GM12878 (cell line): ENCODE data around the gene AGBL1. TPM values are rescaled to one million over a fixed set of nuclear protein-coding genes. Genes with fewer than 3 reads are reported as not detected.

Source experiments
- ATAC-seq: fragments of 200-7000 bp; cut with Tn5 transposase; 3 replicates; pipeline ENCODE4 v1.9.1; 2020; ENCODE audit warnings: mild to moderate bottlenecking, moderate library complexity
- BruUV-seq: library from RNA; stranded (reverse); fragments of 400-500 nt; replicated peaks from 2 replicates; lab custom pipeline; 2021; lab: Mats Ljungman, UMichigan
- CTCF ChIA-PET: fragments of 300-600 bp; sonication (Branson Sonifier 250); formaldehyde crosslinking; extraction: SDS; loops from one replicate; lab custom pipeline; 2021; ENCODE audit warnings: inconsistent platforms; lab: Yijun Ruan, JAX
- POLR2A ChIA-PET: fragments of 350-600 bp; formaldehyde crosslinking; extraction: SDS; loops from one replicate; lab custom pipeline; 2021; ENCODE audit warnings: inconsistent platforms; lab: Charles Lee
- RAD21 ChIA-PET: fragments of 300-600 bp; sonication (Branson Sonifier 250); formaldehyde crosslinking; loops from one replicate; lab custom pipeline; 2023; ENCODE audit warnings: antibody characterized with exemption; ENCODE audit not compliant: unreplicated experiment; lab: Charles Lee
- SMC1A ChIA-PET: fragments of 300-600 bp; sonication (Branson Sonifier 250); formaldehyde crosslinking; loops from one replicate; lab custom pipeline; 2023; ENCODE audit not compliant: unreplicated experiment, uncharacterized antibody; lab: Charles Lee
- DNase-seq: peaks from one replicate; pipeline ENCODE4 v3.0.0-alpha.2; 2011; ENCODE audit warnings: low read depth, low spot score
- FAIRE-seq: peaks from 3 replicates; lab custom pipeline; 2011; peaks lifted over from hg19 to GRCh38; lab: Jason Lieb, UNC
- H2AFZ ChIP-seq: 2 replicates; pipeline ENCODE4 v1.6.0; 2011; ENCODE audit warnings: low read depth, low read length, control low read depth; ENCODE audit not compliant: control insufficient read depth
- H3K27ac ChIP-seq: 2 replicates; pipeline ENCODE4 v1.5.1; 2011; ENCODE audit warnings: control low read depth; ENCODE audit not compliant: control insufficient read depth, insufficient read depth
- H3K27me3 ChIP-seq, 2 experiments: replicated peaks in 1 of 2; 2 replicates each; pipeline versions ENCODE4 v1.6.0 to v1.6.1; 2011; ENCODE audit warnings: low read length in 1 of 2; ENCODE audit not compliant: control insufficient read depth in 2 of 2, insufficient read depth in 2 of 2
- H3K36me3 ChIP-seq, 2 experiments: 2 replicates each; pipeline ENCODE4 v1.5.1; 2011; ENCODE audit warnings: low read length in 1 of 2; ENCODE audit not compliant: control insufficient read depth in 2 of 2, insufficient read depth in 2 of 2
- H3K4me1 ChIP-seq: 2 replicates; pipeline ENCODE4 v1.6.1; 2011; ENCODE audit warnings: mild to moderate bottlenecking, low read length, moderate library complexity, mixed read lengths; ENCODE audit not compliant: control insufficient read depth, insufficient read depth
- H3K4me2 ChIP-seq: 2 replicates; pipeline ENCODE4 v1.6.0; 2011; ENCODE audit warnings: control low read depth; ENCODE audit not compliant: control insufficient read depth, insufficient read depth
- H3K4me3 ChIP-seq: fragments of 200-600 bp; sonication (generic); 2 replicates; pipeline ENCODE4 v1.5.1; 2016
- H3K79me2 ChIP-seq: 2 replicates; pipeline ENCODE4 v1.6.0; 2011; ENCODE audit warnings: low read length; ENCODE audit not compliant: control insufficient read depth, insufficient read depth
- H3K9ac ChIP-seq: 2 replicates; pipeline ENCODE4 v1.8.0; 2011; ENCODE audit warnings: low read length, control low read depth, mixed read lengths; ENCODE audit not compliant: control insufficient read depth, insufficient read depth
- H3K9me3 ChIP-seq: replicated peaks from 3 replicates; pipeline ENCODE4 v1.5.1; 2011; ENCODE audit warnings: mild to moderate bottlenecking, low read length; ENCODE audit not compliant: control insufficient read depth, insufficient read depth
- H4K20me1 ChIP-seq: 2 replicates; pipeline ENCODE4 v1.6.0; 2011; ENCODE audit not compliant: control insufficient read depth, insufficient read depth
- CHD1 ChIP-seq: IDR thresholded peaks from 2 replicates; pipeline ENCODE4 v1.6.1; 2012; ENCODE audit warnings: low read depth, low read length, improper control_type of control experiment
- KDM1A ChIP-seq: fragments of 200-600 bp; sonication (generic); IDR thresholded peaks from 2 replicates; pipeline ENCODE4 v1.6.1; 2016; ENCODE audit warnings: borderline replicate concordance
- NRF1 ChIP-seq: conservative IDR thresholded peaks from 2 replicates; pipeline ENCODE4 v1.6.1; 2011; ENCODE audit warnings: mild to moderate bottlenecking, low read depth, low read length, improper control_type of control experiment
- POLR2A ChIP-seq: IDR thresholded peaks from 2 replicates; pipeline ENCODE4 v1.6.1; 2011; ENCODE audit warnings: low read depth, mild to moderate bottlenecking, low read length
- RAD21 ChIP-seq: IDR thresholded peaks from 2 replicates; pipeline ENCODE4 v1.6.1; 2011; ENCODE audit warnings: mild to moderate bottlenecking, low read depth, low read length, moderate library complexity; ENCODE audit not compliant: insufficient read depth
- RFX5 ChIP-seq: IDR thresholded peaks from 2 replicates; pipeline ENCODE4 v1.6.1; 2011; ENCODE audit warnings: low read depth, low read length, improper control_type of control experiment
- SIN3A ChIP-seq: IDR thresholded peaks from 2 replicates; pipeline ENCODE4 v1.6.1; 2012; ENCODE audit warnings: low read depth, low read length, improper control_type of control experiment
- SIX5 ChIP-seq: IDR thresholded peaks from 2 replicates; pipeline ENCODE4 v1.6.1; 2011; ENCODE audit warnings: mild to moderate bottlenecking, low read depth, low read length, moderate library complexity; ENCODE audit not compliant: severe bottlenecking
- ZBED1 ChIP-seq: IDR thresholded peaks from 2 replicates; pipeline ENCODE4 v1.6.1; 2016; ENCODE audit warnings: borderline replicate concordance
- WGBS: methylation state at CpG from one replicate; pipeline ENCODE4 v1.1.6; 2016; ENCODE audit warnings: low lambda C conversion rate; ENCODE audit not compliant: insufficient replicate concordance, insufficient coverage; ENCODE audit errors: missing lambda C conversion rate; 5-methylcytosine and 5-hydroxymethylcytosine counted together
- in situ Hi-C: fragments of 300-500 bp; cut with MboI; formaldehyde crosslinking; loops from 9 replicates; pipeline ENCODE4 v1.14.3; 2018; ENCODE audit warnings: mixed read lengths
- intact Hi-C: fragments of 100-400 bp; cut with micrococcal nuclease; formaldehyde crosslinking; loops from one replicate; pipeline ENCODE4 v1.14.2; 2022; ENCODE audit not compliant: unreplicated experiment
- polyA plus RNA-seq, 11 experiments: library from polyadenylated mRNA; depleted of rRNA in 4 of 11; unstranded in 6 of 11; stranded (reverse) in 5 of 11; fragments of >200 nt; fragmentation: Nextera tagmentation in 4 of 11; fragmentation: Illumina TruSeq in 1 of 11; extraction: Ambion mirVana in 4 of 11; extraction: Trizol in 1 of 11; gene quantifications; 1 replicate in 1 of 11; 2 replicates in 10 of 11; pipeline versions ENCODE4 v1.2.1 to v1.2.3, GENCODE V29; 2011 to 2016; ENCODE audit warnings: inconsistent platforms in 2 of 11, missing spikeins in 2 of 11, low read depth in 1 of 11
- total RNA-seq, 4 experiments: library from RNA; depleted of rRNA in 3 of 4; stranded (reverse); fragments of >200 nt in 3 of 4; fragmentation: Illumina TruSeq in 1 of 4; extraction: Trizol in 1 of 4; gene quantifications; 2 replicates each; pipeline versions ENCODE4 v1.2.1 to v1.2.3, GENCODE V29; 2013 to 2021
- TF ChIP-seq, protein P1 (sequence below): IDR thresholded peaks from 2 replicates; pipeline ENCODE4 v1.6.1; 2011; ENCODE audit warnings: mild to moderate bottlenecking, low read depth, low read length, moderate library complexity; ENCODE audit not compliant: insufficient replicate concordance
- TF ChIP-seq, protein P2 (sequence below): IDR thresholded peaks from 2 replicates; pipeline ENCODE4 v1.6.1; 2012; ENCODE audit warnings: mild to moderate bottlenecking, low read depth, low read length
- TF ChIP-seq, protein P3 (sequence below): fragments of 450-650 bp; formaldehyde crosslinking; IDR thresholded peaks from 2 replicates; pipeline ENCODE4 v1.4.0; 2022; ENCODE audit warnings: mild to moderate bottlenecking, moderate library complexity
- TF ChIP-seq, protein P4 (sequence below): fragments of 450-650 bp; IDR thresholded peaks from 2 replicates; pipeline ENCODE4 v1.6.1; 2017; ENCODE audit warnings: mild to moderate bottlenecking

AGBL1 gene
- total and polyA plus RNA-seq, 10 of the 15 experiments (the other 5 are each of a cell fraction or from before 2014, with no cell fraction given) = not detected

DNA sequence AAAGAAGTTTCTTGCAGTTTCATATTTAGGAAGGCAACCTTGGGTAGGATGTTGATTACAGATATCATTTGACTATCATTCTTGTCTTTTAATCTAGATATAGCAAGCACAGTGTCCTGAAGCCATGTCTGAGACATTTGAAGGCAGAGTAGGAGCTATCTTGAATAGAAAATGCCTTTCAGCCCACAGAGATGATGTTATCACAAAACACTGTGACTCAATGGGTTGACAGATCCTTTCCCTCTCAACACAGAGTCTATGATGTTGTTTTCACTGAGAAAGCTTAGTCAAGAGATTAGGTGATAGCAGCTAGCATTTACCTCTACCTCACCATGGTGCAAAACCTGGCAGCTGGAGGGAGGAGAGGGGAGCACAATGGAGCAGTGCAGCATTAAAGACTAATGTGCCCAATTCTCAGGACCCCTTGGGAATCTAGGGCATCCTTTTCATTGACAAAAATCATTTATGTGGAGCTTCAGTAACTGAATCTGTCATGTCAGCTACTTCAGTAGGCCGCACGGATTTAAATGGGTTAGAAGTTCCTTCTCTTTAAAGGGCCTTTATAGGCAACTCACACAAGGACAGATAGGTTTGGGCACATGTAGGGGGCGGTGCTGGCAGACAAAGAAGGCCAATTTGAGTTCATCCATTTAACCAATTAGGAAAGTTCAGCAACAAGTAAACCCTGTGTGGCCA lies 121.8 kb downstream of the AGBL1 start:
- WGBS = 58% methylated on average over 3 of the region's 3 CpGs
- ChIA-PET POLR2A (no interaction called here), CTCF (no interaction called here), RAD21 (no interaction called here), SMC1A (no interaction called here)
- Histone ChIP-seq H4K20me1 (no peaks in the 10 kb centered on the region), H3K36me3 (no peaks in the 10 kb centered on the region), H2AFZ (no peak overlapping the region), H3K79me2 (no peaks in the 10 kb centered on the region), H3K4me1 (no peaks in the 10 kb centered on the region), H3K27ac (no peak overlapping the region), H3K9ac (no peak overlapping the region), H3K27me3 (no peaks in the 10 kb centered on the region; a peak in 1 of 4 replicates), H3K4me3 (no peak overlapping the region), H3K9me3 (no peaks in the 10 kb centered on the region), H3K4me2 (no peak overlapping the region)
- ATAC-seq (no peak), FAIRE-seq (no peak), DNase-seq (no peak)
- BruUV-seq = no TSS peak
- intact Hi-C loops = no loop called here
- in situ Hi-C loops = no loop called here
- no peak for TF ChIP-seq SIN3A
- TF ChIP-seq, protein P1, sequence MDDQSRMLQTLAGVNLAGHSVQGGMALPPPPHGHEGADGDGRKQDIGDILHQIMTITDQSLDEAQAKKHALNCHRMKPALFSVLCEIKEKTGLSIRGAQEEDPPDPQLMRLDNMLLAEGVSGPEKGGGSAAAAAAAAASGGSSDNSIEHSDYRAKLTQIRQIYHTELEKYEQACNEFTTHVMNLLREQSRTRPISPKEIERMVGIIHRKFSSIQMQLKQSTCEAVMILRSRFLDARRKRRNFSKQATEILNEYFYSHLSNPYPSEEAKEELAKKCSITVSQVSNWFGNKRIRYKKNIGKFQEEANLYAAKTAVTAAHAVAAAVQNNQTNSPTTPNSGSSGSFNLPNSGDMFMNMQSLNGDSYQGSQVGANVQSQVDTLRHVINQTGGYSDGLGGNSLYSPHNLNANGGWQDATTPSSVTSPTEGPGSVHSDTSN = no peak
- no peak for TF ChIP-seq SIX5
- TF ChIP-seq POLR2A = no peak
- TF ChIP-seq RFX5 = no peak
- TF ChIP-seq, protein P2, sequence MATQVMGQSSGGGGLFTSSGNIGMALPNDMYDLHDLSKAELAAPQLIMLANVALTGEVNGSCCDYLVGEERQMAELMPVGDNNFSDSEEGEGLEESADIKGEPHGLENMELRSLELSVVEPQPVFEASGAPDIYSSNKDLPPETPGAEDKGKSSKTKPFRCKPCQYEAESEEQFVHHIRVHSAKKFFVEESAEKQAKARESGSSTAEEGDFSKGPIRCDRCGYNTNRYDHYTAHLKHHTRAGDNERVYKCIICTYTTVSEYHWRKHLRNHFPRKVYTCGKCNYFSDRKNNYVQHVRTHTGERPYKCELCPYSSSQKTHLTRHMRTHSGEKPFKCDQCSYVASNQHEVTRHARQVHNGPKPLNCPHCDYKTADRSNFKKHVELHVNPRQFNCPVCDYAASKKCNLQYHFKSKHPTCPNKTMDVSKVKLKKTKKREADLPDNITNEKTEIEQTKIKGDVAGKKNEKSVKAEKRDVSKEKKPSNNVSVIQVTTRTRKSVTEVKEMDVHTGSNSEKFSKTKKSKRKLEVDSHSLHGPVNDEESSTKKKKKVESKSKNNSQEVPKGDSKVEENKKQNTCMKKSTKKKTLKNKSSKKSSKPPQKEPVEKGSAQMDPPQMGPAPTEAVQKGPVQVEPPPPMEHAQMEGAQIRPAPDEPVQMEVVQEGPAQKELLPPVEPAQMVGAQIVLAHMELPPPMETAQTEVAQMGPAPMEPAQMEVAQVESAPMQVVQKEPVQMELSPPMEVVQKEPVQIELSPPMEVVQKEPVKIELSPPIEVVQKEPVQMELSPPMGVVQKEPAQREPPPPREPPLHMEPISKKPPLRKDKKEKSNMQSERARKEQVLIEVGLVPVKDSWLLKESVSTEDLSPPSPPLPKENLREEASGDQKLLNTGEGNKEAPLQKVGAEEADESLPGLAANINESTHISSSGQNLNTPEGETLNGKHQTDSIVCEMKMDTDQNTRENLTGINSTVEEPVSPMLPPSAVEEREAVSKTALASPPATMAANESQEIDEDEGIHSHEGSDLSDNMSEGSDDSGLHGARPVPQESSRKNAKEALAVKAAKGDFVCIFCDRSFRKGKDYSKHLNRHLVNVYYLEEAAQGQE = no peak
- TF ChIP-seq RAD21 = no peak
- TF ChIP-seq KDM1A = no peak
- TF ChIP-seq, protein P3, sequence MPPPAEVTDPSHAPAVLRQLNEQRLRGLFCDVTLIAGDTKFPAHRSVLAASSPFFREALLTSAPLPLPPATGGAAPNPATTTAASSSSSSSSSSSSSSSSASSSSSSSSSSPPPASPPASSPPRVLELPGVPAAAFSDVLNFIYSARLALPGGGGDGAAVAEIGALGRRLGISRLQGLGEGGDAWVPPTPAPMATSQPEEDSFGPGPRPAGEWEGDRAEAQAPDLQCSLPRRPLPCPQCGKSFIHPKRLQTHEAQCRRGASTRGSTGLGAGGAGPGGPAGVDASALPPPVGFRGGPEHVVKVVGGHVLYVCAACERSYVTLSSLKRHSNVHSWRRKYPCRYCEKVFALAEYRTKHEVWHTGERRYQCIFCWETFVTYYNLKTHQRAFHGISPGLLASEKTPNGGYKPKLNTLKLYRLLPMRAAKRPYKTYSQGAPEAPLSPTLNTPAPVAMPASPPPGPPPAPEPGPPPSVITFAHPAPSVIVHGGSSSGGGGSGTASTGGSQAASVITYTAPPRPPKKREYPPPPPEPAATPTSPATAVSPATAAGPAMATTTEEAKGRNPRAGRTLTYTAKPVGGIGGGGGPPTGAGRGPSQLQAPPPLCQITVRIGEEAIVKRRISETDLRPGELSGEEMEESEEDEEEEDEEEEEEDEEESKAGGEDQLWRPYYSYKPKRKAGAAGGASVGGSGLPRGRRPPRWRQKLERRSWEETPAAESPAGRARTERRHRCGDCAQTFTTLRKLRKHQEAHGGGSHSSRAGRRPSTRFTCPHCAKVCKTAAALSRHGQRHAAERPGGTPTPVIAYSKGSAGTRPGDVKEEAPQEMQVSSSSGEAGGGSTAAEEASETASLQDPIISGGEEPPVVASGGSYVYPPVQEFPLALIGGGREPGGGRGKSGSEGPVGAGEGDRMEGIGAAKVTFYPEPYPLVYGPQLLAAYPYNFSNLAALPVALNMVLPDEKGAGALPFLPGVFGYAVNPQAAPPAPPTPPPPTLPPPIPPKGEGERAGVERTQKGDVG = no peak
- no peak for TF ChIP-seq ZBED1
- TF ChIP-seq NRF1 = no peak
- TF ChIP-seq, protein P4, sequence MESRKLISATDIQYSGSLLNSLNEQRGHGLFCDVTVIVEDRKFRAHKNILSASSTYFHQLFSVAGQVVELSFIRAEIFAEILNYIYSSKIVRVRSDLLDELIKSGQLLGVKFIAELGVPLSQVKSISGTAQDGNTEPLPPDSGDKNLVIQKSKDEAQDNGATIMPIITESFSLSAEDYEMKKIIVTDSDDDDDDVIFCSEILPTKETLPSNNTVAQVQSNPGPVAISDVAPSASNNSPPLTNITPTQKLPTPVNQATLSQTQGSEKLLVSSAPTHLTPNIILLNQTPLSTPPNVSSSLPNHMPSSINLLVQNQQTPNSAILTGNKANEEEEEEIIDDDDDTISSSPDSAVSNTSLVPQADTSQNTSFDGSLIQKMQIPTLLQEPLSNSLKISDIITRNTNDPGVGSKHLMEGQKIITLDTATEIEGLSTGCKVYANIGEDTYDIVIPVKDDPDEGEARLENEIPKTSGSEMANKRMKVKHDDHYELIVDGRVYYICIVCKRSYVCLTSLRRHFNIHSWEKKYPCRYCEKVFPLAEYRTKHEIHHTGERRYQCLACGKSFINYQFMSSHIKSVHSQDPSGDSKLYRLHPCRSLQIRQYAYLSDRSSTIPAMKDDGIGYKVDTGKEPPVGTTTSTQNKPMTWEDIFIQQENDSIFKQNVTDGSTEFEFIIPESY = no peak
- TF ChIP-seq CHD1 = no peak
